ENCODE results near the gene GEMIN7. TPM values are rescaled to one million over a fixed set of nuclear protein-coding genes. Genes with fewer than 3 reads are reported as not detected.

GEMIN7 gene
- total RNA-seq, 1 experiment from 2014 or later, result 46.0 TPM

DNA sequence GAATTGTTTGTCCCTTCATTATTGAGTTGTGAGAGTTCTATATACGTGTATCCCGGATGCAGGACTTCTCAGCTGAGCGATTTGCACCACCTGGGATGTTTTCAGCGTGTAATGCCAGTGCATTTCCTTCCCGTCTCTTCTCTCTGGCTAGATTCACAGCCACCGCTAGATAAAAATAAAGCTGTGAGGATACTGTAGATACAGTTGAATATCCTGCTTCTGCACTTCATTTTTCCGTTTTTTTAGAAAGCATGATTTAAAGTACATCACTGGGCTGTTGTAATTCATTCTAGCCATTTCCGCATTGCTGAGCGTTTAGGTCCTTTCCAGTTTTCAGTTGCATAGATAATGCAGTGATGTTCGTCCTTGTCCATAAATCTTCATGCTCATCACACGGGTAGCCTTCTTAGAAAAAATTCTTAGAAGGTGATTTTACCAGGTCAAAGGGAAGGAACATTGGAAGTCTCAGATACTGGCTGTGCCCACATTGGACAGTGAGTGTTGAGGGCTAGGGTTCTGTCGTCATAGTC lies 28.6 kb downstream of the GEMIN7 start:
- Histone ChIP-seq H3K56ac (ENCODE audit: insufficient read length, low read depth, low read length) (no peak overlapping the region), H3K23me2 (ENCODE audit: insufficient read length, low read depth, low read length, poor library complexity, severe bottlenecking) (no peaks in the 10 kb centered on the region), H4K20me1 (ENCODE audit: control insufficient read depth, insufficient read depth, insufficient read length) (no peaks in the 10 kb centered on the region), H3K79me1 (ENCODE audit: insufficient read depth, low read depth, low read length, poor library complexity, severe bottlenecking) (no peaks in the 10 kb centered on the region), H2BK12ac (ENCODE audit: insufficient read length, low read depth, low read length) (no peak overlapping the region), H4K8ac (replicated peaks; ENCODE audit: insufficient read length, low read depth, low read length) (no peak overlapping the region), H4K91ac (ENCODE audit: insufficient read length, low read depth, low read length) (no peak overlapping the region), H3K27me3 (ENCODE audit: insufficient read depth, low read length) (no peaks in the 10 kb centered on the region), H3K79me2 (ENCODE audit: insufficient read depth, low read length) (peaks cover 13% of the 10 kb centered on the region; the same call in 1 of the 2 replicates), H3T11ph (ENCODE audit: low read length) (no peak overlapping the region), H2BK15ac (ENCODE audit: low read depth, low read length) (no peak overlapping the region), H2BK120ac (ENCODE audit: low read depth, low read length, poor library complexity, severe bottlenecking) (no peak overlapping the region), H3K9ac (ENCODE audit: extremely low read depth, insufficient read length, low read length) (no peak overlapping the region), H2BK5ac (ENCODE audit: insufficient read length, low read length) (no peak overlapping the region), H3K27ac (ENCODE audit: insufficient read length, low read depth, low read length) (no peak overlapping the region), H2BK20ac (ENCODE audit: low read depth, low read length, poor library complexity, severe bottlenecking) (no peak overlapping the region), H3K9me3 (ENCODE audit: control insufficient read depth, low read depth, low read length) (no peaks in the 10 kb centered on the region), H4K5ac (ENCODE audit: insufficient read length, low read depth, low read length) (no peak overlapping the region), H2AK5ac (ENCODE audit: insufficient read length, low read length) (no peak overlapping the region), H3K23ac (ENCODE audit: insufficient read length, low read depth, low read length) (no peak overlapping the region), H3K4ac (ENCODE audit: low read depth, low read length) (no peak overlapping the region), H2AFZ (ENCODE audit: low read length) (no peak overlapping the region), H3K4me2 (ENCODE audit: insufficient read depth, insufficient read length, low read length) (no peak overlapping the region), H3K14ac (ENCODE audit: insufficient read depth, low read length) (no peak overlapping the region), H3K4me1 (ENCODE audit: insufficient read depth, low read length) (no peaks in the 10 kb centered on the region; the same call in 1 of the 2 replicates), H3K18ac (ENCODE audit: insufficient read length, low read depth, low read length) (no peak overlapping the region)
- TF ChIP-seq, protein P1, sequence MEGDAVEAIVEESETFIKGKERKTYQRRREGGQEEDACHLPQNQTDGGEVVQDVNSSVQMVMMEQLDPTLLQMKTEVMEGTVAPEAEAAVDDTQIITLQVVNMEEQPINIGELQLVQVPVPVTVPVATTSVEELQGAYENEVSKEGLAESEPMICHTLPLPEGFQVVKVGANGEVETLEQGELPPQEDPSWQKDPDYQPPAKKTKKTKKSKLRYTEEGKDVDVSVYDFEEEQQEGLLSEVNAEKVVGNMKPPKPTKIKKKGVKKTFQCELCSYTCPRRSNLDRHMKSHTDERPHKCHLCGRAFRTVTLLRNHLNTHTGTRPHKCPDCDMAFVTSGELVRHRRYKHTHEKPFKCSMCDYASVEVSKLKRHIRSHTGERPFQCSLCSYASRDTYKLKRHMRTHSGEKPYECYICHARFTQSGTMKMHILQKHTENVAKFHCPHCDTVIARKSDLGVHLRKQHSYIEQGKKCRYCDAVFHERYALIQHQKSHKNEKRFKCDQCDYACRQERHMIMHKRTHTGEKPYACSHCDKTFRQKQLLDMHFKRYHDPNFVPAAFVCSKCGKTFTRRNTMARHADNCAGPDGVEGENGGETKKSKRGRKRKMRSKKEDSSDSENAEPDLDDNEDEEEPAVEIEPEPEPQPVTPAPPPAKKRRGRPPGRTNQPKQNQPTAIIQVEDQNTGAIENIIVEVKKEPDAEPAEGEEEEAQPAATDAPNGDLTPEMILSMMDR (conservative IDR thresholded peaks at IDR 0.05), result no peak
- Mint-ChIP-seq H3K4me3 (no peak overlapping the region), H3K9me3 (no peaks in the 10 kb centered on the region), H3K36me3 (ENCODE audit: insufficient read depth in 1 of 3, low read depth in 3 of 3) (peaks cover 0 to 4% (median 0%) of the 10 kb centered on the region in 3 experiments; a peak in 2 of 7 replicates), H3K4me1 (peaks cover 27 to 33% of the 10 kb centered on the region in 2 experiments), H3K27me3 (ENCODE audit: low read depth) (no peaks in the 10 kb centered on the region), H3K27ac (no peak overlapping the region)
- WGBS (ENCODE audit: extremely low coverage, insufficient read length, low lambda C conversion rate), result no CpG with 5 or more reads among the region's 12 CpGs
- no peak for DNase-seq

Data from H9 (cell line).